22Rv1 (cell line): ENCODE measurements around the gene UNC5A.

Source experiments
- CTCF ChIP-seq: fragments of 450-650 bp; IDR thresholded peaks from 2 replicates; pipeline ENCODE4 v1.5.1; 2017; ENCODE audit warnings: mild to moderate bottlenecking
- ZFX ChIP-seq: fragments of 450-650 bp; IDR thresholded peaks from 2 replicates; pipeline ENCODE4 v1.6.1; 2017; ENCODE audit warnings: antibody characterized with exemption, borderline replicate concordance

- TF ChIP-seq CTCF (no peak), ZFX (no peak)
Observed at GRCh38 chr5:176827736-176828414, 17.5 kb downstream of the UNC5A start.
